Esophagus muscularis mucosa (tissue), 4 donors: ENCODE data around the gene PPRC1.

Source experiments
- EP300 ChIP-seq: sonication (generic); formaldehyde crosslinking; IDR thresholded peaks from one replicate; pipeline ENCODE4 v1.6.1; 2017; ENCODE audit warnings: antibody characterized with exemption
- POLR2A ChIP-seq: fragments of 450-650 bp; IDR thresholded peaks from one replicate; pipeline ENCODE4 v1.6.1; 2017; ENCODE audit warnings: antibody characterized with exemption, moderate library complexity, mild to moderate bottlenecking, low read depth
- TF ChIP-seq, protein P1 (sequence below), 3 experiments: fragments of 200-600 bp in 2 of 3; fragments of 450-650 bp in 1 of 3; sonication (generic) in 2 of 3; IDR thresholded peaks; one replicate each; pipeline ENCODE4 v1.5.1; 2017 to 2019; ENCODE audit warnings: antibody characterized with exemption in 3 of 3, mild to moderate bottlenecking in 2 of 3, moderate library complexity in 1 of 3

DNA sequence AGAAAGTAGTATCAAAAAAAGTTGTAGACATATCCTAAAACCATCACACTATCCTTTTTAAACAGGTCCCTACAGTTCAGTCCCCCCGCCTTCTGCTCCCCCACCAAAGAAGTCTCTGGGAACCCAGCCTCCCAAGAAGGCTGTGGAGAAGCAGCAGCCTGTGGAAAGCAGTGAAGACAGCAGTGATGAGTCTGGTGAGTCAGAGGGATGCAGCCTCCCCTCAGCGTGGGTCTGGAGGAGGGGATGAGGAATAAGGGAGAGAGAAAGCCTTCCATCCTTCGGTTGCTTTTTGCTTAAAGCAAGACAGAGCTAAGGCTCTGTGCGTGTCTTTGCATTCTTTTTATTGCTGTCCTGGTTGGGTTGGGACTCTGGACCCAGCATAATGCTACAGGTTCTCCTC is 27.0 kb downstream of the PPRC1 start:
- TF ChIP-seq, protein P1, sequence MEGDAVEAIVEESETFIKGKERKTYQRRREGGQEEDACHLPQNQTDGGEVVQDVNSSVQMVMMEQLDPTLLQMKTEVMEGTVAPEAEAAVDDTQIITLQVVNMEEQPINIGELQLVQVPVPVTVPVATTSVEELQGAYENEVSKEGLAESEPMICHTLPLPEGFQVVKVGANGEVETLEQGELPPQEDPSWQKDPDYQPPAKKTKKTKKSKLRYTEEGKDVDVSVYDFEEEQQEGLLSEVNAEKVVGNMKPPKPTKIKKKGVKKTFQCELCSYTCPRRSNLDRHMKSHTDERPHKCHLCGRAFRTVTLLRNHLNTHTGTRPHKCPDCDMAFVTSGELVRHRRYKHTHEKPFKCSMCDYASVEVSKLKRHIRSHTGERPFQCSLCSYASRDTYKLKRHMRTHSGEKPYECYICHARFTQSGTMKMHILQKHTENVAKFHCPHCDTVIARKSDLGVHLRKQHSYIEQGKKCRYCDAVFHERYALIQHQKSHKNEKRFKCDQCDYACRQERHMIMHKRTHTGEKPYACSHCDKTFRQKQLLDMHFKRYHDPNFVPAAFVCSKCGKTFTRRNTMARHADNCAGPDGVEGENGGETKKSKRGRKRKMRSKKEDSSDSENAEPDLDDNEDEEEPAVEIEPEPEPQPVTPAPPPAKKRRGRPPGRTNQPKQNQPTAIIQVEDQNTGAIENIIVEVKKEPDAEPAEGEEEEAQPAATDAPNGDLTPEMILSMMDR (IDR thresholded peaks at IDR 0.05): no peak
- no peak for TF ChIP-seq POLR2A
- no peak for TF ChIP-seq EP300
